GM23338 (cell line): ENCODE measurements around the gene PTH2. TPM values are rescaled to one million over a fixed set of nuclear protein-coding genes. Genes with fewer than 3 reads are reported as not detected.
A peak's percentile ranks its signal among the peaks of the same experiment; 100 is the strongest.

Source experiments
- ATAC-seq: fragments of 200-7000 bp; cut with Tn5 transposase; 3 replicates; pipeline ENCODE4 v1.9.1; 2020
- DNase-seq: peaks from one replicate; pipeline ENCODE4 v3.0.0-alpha.2; 2015; ENCODE audit warnings: low spot score
- H2AFZ ChIP-seq: fragments of 200-600 bp; sonication (generic); 2 replicates; pipeline ENCODE4 v1.8.0; 2016; ENCODE audit warnings: antibody characterized with exemption, mild to moderate bottlenecking, moderate library complexity
- H3F3A ChIP-seq: fragments of 200-600 bp; sonication (generic); replicated peaks from 2 replicates; pipeline ENCODE4 v1.8.0; 2017; ENCODE audit warnings: antibody characterized with exemption, mixed run types, low read depth
- H3K27ac ChIP-seq: fragments of 200-600 bp; sonication (generic); 2 replicates; pipeline ENCODE4 v1.6.1; 2016; ENCODE audit warnings: low read depth
- H3K27me3 ChIP-seq: fragments of 200-600 bp; sonication (generic); 2 replicates; pipeline ENCODE4 v1.8.0; 2016; ENCODE audit warnings: mild to moderate bottlenecking, mixed run types, moderate library complexity; ENCODE audit not compliant: insufficient read depth
- H3K36me3 ChIP-seq: fragments of 200-600 bp; sonication (generic); 2 replicates; pipeline ENCODE4 v1.8.0; 2016; ENCODE audit warnings: mild to moderate bottlenecking; ENCODE audit not compliant: insufficient read depth
- H3K4me1 ChIP-seq: fragments of 200-600 bp; sonication (generic); 2 replicates; pipeline ENCODE4 v1.8.0; 2016; ENCODE audit warnings: mild to moderate bottlenecking, moderate library complexity; ENCODE audit not compliant: insufficient read depth
- H3K4me2 ChIP-seq: fragments of 200-600 bp; sonication (generic); 2 replicates; pipeline ENCODE4 v1.7.1; 2017; ENCODE audit warnings: mixed run types
- H3K4me3 ChIP-seq: fragments of 200-600 bp; sonication (generic); 2 replicates; pipeline ENCODE4 v1.6.1; 2016; ENCODE audit warnings: mixed run types
- H3K79me2 ChIP-seq: fragments of 200-600 bp; sonication (generic); replicated peaks from 2 replicates; pipeline ENCODE4 v1.8.0; 2017; ENCODE audit warnings: mild to moderate bottlenecking; ENCODE audit not compliant: insufficient read depth
- H3K9me2 ChIP-seq: fragments of 200-600 bp; sonication (generic); 2 replicates; pipeline ENCODE4 v1.8.0; 2017; ENCODE audit not compliant: insufficient read depth
- H4K20me1 ChIP-seq: fragments of 200-600 bp; sonication (generic); replicated peaks from 2 replicates; pipeline ENCODE4 v1.8.0; 2017; ENCODE audit warnings: mild to moderate bottlenecking; ENCODE audit not compliant: insufficient read depth
- H3K27ac Mint-ChIP-seq: 2 replicates; pipeline ENCODE4 v1.8.0; 2020; ENCODE audit warnings: inconsistent platforms, mild to moderate bottlenecking, moderate library complexity, mixed read lengths
- H3K27me3 Mint-ChIP-seq: 3 replicates; pipeline ENCODE4 v1.8.0; 2022; ENCODE audit warnings: low read depth, mild to moderate bottlenecking, moderate library complexity, mixed read lengths, inconsistent platforms; ENCODE audit not compliant: insufficient read depth, poor library complexity
- H3K36me3 Mint-ChIP-seq: 3 replicates; pipeline ENCODE4 v1.8.0; 2021; ENCODE audit warnings: low read depth, mild to moderate bottlenecking, inconsistent platforms, moderate library complexity, mixed read lengths
- H3K4me1 Mint-ChIP-seq: 3 replicates; pipeline ENCODE4 v1.8.0; 2020; ENCODE audit warnings: mild to moderate bottlenecking, inconsistent platforms, mixed read lengths
- H3K4me3 Mint-ChIP-seq: 3 replicates; pipeline ENCODE4 v1.8.0; 2021; ENCODE audit warnings: moderate library complexity, mild to moderate bottlenecking, inconsistent platforms, mixed read lengths
- H3K9me3 Mint-ChIP-seq: 3 replicates; pipeline ENCODE4 v1.8.0; 2020; ENCODE audit warnings: moderate library complexity, mild to moderate bottlenecking, inconsistent platforms, mixed read lengths
- EZH2 ChIP-seq: fragments of 200-600 bp; sonication (generic); IDR thresholded peaks from one replicate; pipeline ENCODE4 v1.8.0; 2017; ENCODE audit warnings: antibody characterized with exemption, mild to moderate bottlenecking, low read depth; ENCODE audit not compliant: unreplicated experiment
- JUNB ChIP-seq: IDR thresholded peaks from one replicate; pipeline ENCODE4 v1.6.1; 2016; ENCODE audit warnings: antibody characterized with exemption; ENCODE audit not compliant: unreplicated experiment
- NANOG ChIP-seq: IDR thresholded peaks from 2 replicates; pipeline ENCODE4 v1.6.1; 2016; ENCODE audit warnings: antibody characterized with exemption, borderline replicate concordance
- POLR2AphosphoS5 ChIP-seq: IDR thresholded peaks from 2 replicates; pipeline ENCODE4 v1.6.1; 2016; ENCODE audit warnings: antibody characterized with exemption, low read depth
- STAT1 ChIP-seq: IDR thresholded peaks from one replicate; pipeline ENCODE4 v1.6.1; 2016; ENCODE audit warnings: antibody characterized with exemption; ENCODE audit not compliant: unreplicated experiment
- ZNF114 ChIP-seq: fragments of 250-450 bp; sonication (Bioruptor Pico); IDR thresholded peaks from 2 replicates; pipeline ENCODE4 v1.5.0; 2020; ENCODE audit warnings: mild to moderate bottlenecking, moderate library complexity
- polyA plus RNA-seq: library from polyadenylated mRNA; unstranded; fragments of >200 nt; fragmentation: Nextera tagmentation; extraction: Ambion mirVana; gene quantifications from 2 replicates; pipeline ENCODE4 v1.2.1, GENCODE V29; 2016
- total RNA-seq: library from RNA; depleted of rRNA; stranded (reverse); fragments of >200 nt; shearing (Covaris generic); gene quantifications from 2 replicates; pipeline ENCODE4 v1.2.3, GENCODE V29; 2014
- TF ChIP-seq, protein P1 (sequence below): IDR thresholded peaks from one replicate; pipeline ENCODE4 v1.6.1; 2018; ENCODE audit warnings: antibody characterized with exemption; ENCODE audit not compliant: unreplicated experiment
- TF ChIP-seq, protein P2 (sequence below): IDR thresholded peaks from 2 replicates; pipeline ENCODE4 v1.6.1; 2016; ENCODE audit warnings: antibody characterized with exemption
- TF ChIP-seq, protein P3 (sequence below), 2 experiments: fragments of 200-600 bp in 1 of 2; sonication (generic) in 1 of 2; conservative IDR thresholded peaks; 2 replicates each; pipeline versions ENCODE4 v1.5.1 to v1.6.1; 2016 to 2017; ENCODE audit warnings: antibody characterized with exemption in 2 of 2, low read depth in 2 of 2, mild to moderate bottlenecking in 2 of 2, moderate library complexity in 1 of 2

PTH2 gene
- total and polyA plus RNA-seq, 2 experiments from 2014 or later: 1.6 TPM; not detected in 1

DNA sequence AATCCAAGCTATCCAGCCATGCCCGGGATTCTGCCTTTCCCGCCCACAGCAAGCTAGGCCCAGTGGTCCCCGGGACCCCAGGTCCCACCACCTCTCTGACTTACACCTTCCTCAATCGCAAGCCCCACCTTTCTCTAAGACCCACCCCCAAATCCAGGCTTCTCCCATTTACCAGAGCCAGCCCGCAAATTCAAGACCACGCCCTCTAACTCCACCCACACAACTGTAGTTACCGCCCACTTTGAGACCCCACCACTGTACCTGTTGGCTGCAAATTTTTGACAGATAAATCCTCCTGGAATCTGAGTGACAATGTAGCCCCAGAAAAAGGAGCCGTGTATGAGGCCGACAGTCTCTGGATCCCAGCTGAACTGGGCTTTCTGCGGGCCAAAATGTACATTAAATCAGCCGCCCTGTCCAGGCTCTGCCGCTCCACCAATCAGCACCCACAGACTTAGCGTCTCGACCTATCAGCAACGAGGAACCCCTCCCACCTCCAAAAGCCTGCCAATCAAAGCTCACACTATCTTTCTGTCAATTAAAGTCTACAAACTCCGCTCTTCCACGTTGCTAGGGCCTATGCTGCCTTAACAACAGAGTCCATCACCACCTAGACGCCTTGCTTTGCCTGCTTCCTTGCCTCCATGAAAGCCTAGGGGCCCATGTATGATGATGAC, 11.8 kb upstream of the PTH2 start (continued):
- TF ChIP-seq, protein P1, sequence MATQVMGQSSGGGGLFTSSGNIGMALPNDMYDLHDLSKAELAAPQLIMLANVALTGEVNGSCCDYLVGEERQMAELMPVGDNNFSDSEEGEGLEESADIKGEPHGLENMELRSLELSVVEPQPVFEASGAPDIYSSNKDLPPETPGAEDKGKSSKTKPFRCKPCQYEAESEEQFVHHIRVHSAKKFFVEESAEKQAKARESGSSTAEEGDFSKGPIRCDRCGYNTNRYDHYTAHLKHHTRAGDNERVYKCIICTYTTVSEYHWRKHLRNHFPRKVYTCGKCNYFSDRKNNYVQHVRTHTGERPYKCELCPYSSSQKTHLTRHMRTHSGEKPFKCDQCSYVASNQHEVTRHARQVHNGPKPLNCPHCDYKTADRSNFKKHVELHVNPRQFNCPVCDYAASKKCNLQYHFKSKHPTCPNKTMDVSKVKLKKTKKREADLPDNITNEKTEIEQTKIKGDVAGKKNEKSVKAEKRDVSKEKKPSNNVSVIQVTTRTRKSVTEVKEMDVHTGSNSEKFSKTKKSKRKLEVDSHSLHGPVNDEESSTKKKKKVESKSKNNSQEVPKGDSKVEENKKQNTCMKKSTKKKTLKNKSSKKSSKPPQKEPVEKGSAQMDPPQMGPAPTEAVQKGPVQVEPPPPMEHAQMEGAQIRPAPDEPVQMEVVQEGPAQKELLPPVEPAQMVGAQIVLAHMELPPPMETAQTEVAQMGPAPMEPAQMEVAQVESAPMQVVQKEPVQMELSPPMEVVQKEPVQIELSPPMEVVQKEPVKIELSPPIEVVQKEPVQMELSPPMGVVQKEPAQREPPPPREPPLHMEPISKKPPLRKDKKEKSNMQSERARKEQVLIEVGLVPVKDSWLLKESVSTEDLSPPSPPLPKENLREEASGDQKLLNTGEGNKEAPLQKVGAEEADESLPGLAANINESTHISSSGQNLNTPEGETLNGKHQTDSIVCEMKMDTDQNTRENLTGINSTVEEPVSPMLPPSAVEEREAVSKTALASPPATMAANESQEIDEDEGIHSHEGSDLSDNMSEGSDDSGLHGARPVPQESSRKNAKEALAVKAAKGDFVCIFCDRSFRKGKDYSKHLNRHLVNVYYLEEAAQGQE: no peak
- TF ChIP-seq JUNB (no peak), POLR2AphosphoS5 (no peak), STAT1 (no peak), EZH2 (no peak)
- TF ChIP-seq, protein P2, sequence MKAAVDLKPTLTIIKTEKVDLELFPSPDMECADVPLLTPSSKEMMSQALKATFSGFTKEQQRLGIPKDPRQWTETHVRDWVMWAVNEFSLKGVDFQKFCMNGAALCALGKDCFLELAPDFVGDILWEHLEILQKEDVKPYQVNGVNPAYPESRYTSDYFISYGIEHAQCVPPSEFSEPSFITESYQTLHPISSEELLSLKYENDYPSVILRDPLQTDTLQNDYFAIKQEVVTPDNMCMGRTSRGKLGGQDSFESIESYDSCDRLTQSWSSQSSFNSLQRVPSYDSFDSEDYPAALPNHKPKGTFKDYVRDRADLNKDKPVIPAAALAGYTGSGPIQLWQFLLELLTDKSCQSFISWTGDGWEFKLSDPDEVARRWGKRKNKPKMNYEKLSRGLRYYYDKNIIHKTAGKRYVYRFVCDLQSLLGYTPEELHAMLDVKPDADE: no peak
- TF ChIP-seq, protein P3, sequence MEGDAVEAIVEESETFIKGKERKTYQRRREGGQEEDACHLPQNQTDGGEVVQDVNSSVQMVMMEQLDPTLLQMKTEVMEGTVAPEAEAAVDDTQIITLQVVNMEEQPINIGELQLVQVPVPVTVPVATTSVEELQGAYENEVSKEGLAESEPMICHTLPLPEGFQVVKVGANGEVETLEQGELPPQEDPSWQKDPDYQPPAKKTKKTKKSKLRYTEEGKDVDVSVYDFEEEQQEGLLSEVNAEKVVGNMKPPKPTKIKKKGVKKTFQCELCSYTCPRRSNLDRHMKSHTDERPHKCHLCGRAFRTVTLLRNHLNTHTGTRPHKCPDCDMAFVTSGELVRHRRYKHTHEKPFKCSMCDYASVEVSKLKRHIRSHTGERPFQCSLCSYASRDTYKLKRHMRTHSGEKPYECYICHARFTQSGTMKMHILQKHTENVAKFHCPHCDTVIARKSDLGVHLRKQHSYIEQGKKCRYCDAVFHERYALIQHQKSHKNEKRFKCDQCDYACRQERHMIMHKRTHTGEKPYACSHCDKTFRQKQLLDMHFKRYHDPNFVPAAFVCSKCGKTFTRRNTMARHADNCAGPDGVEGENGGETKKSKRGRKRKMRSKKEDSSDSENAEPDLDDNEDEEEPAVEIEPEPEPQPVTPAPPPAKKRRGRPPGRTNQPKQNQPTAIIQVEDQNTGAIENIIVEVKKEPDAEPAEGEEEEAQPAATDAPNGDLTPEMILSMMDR (conservative IDR thresholded peaks at IDR 0.05; ENCODE audit: low read depth in 2 of 2): no peak

DNA sequence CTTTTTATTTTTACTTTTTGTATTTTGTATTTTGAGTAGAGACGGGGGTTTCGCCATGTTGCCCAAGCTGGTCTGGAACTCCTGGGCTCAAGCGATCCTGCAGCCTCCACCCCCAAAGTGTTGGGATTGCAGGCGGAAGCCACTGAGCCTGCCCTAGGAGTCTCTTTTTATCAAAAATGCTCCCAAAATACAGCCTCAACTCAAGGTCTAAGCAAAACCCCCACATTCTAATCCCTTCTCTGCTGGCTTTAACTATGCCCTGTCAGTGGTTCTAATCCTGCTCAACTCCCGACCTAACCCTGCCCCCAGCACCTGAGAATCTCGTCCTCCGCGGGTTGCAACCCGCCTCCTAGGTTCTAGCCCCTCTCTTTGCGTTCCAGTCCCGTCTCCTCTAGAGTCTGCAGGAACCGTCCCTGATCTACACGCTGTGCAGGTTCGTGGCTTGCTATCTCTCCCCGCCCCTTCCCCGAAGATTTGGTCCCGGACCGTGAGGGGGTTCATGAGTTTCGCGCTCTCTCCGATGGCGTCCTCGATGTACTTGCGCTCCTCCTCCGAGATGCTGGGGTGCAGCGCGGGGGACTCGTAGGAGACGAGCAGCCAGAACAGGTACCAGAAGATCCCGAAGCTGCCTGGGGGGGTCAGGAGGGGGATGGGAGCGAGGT, 10.1 kb upstream of the PTH2 start:
- Histone ChIP-seq H3K4me2 (peak overlapping the region; percentile 86), H3K27ac (no peak overlapping the region), H3K9me2 (no peaks in the 10 kb centered on the region), H3K27me3 (peaks cover 73% of the 10 kb centered on the region), H3F3A (peaks cover 37% of the 10 kb centered on the region), H2AFZ (peak overlapping the region; percentile 59; the same call in 1 of the 2 replicates), H3K36me3 (no peaks in the 10 kb centered on the region), H3K4me3 (peak overlapping the region; percentile 72), H3K4me1 (peaks cover 32% of the 10 kb centered on the region), H4K20me1 (no peaks in the 10 kb centered on the region), H3K79me2 (no peaks in the 10 kb centered on the region)
- no peak overlapping the region for H3K27ac Mint-ChIP-seq
- H3K27me3 Mint-ChIP-seq: peaks cover 67% of the 10 kb centered on the region
- no peak for DNase-seq
- H3K4me1 Mint-ChIP-seq: peaks cover 45% of the 10 kb centered on the region
- peaks cover 5% of the 10 kb centered on the region for H3K36me3 Mint-ChIP-seq
- no peak for ATAC-seq
- peak overlapping the region; percentile 72 for H3K4me3 Mint-ChIP-seq
- TF ChIP-seq, protein P3 (conservative IDR thresholded peaks at IDR 0.05; ENCODE audit: low read depth in 2 of 2): no peak
- TF ChIP-seq EZH2 (peak; percentile 42), ZNF114 (no peak), NANOG (no peak)
- H3K9me3 Mint-ChIP-seq: peaks cover 13% of the 10 kb centered on the region
